KMS-11 (cell line): Measurements from ENCODE around the gene GIMAP4.

Experiments used
- H2AFZ ChIP-seq: fragments of 200-600 bp; sonication (generic); 2 replicates; pipeline ENCODE4 v1.6.1; 2016; ENCODE audit warnings: antibody characterized with exemption, mixed run types, low read depth
- H3K27ac ChIP-seq: fragments of 200-600 bp; sonication (generic); 2 replicates; pipeline ENCODE4 v1.6.1; 2016; ENCODE audit warnings: mild to moderate bottlenecking, mixed run types
- H3K27me3 ChIP-seq: fragments of 200-600 bp; sonication (generic); 2 replicates; pipeline ENCODE4 v1.6.1; 2017; ENCODE audit warnings: mild to moderate bottlenecking, low read depth, mixed run types, moderate library complexity; ENCODE audit not compliant: insufficient read depth
- H3K36me3 ChIP-seq: fragments of 200-600 bp; sonication (generic); 2 replicates; pipeline ENCODE4 v1.6.1; 2017; ENCODE audit warnings: mild to moderate bottlenecking, mixed run types; ENCODE audit not compliant: insufficient read depth
- H3K4me1 ChIP-seq: fragments of 200-600 bp; sonication (generic); 2 replicates; pipeline ENCODE4 v1.6.1; 2016; ENCODE audit warnings: mild to moderate bottlenecking, low read depth, mixed run types; ENCODE audit not compliant: poor library complexity, severe bottlenecking
- H3K4me2 ChIP-seq: fragments of 200-600 bp; sonication (generic); 2 replicates; pipeline ENCODE4 v1.7.0; 2016; ENCODE audit warnings: mild to moderate bottlenecking, mixed run types
- H3K4me3 ChIP-seq: fragments of 200-600 bp; sonication (generic); IDR thresholded peaks from 2 replicates; pipeline ENCODE4 v1.6.1; 2017; ENCODE audit warnings: low read depth, low read length, mixed read lengths; ENCODE audit not compliant: insufficient read depth
- H3K79me2 ChIP-seq: fragments of 200-600 bp; sonication (generic); 2 replicates; pipeline ENCODE4 v1.6.1; 2016; ENCODE audit warnings: low read depth, mixed run types; ENCODE audit not compliant: insufficient read depth
- H3K9ac ChIP-seq: fragments of 200-600 bp; sonication (generic); 2 replicates; pipeline ENCODE4 v1.6.1; 2016; ENCODE audit warnings: mild to moderate bottlenecking, mixed run types
- H4K20me1 ChIP-seq: fragments of 200-600 bp; sonication (generic); 2 replicates; pipeline ENCODE4 v1.6.1; 2016; ENCODE audit warnings: mild to moderate bottlenecking, mixed run types; ENCODE audit not compliant: insufficient read depth
- CTCF ChIP-seq: fragments of 200-600 bp; sonication (generic); conservative IDR thresholded peaks from 2 replicates; pipeline ENCODE4 v1.6.1; 2017; ENCODE audit warnings: low read depth, mild to moderate bottlenecking, antibody characterized with exemption, low read length, moderate library complexity, mixed read lengths

The GIMAP4 gene

GRCh38 chr7:150566123-150566522, 1.1 kb upstream of the GIMAP4 start:
- no peaks in the 10 kb centered on the region for H3K36me3 ChIP-seq
- no peak overlapping the region for H3K4me3 ChIP-seq
- no peaks in the 10 kb centered on the region for H3K79me2 ChIP-seq
- H3K27ac ChIP-seq, result no peak overlapping the region
- H3K27me3 ChIP-seq, result no peaks in the 10 kb centered on the region
- no peaks in the 10 kb centered on the region for H3K4me1 ChIP-seq
- no peak overlapping the region for H3K4me2 ChIP-seq
- H3K9ac ChIP-seq, result no peak overlapping the region
- no peak for TF ChIP-seq CTCF
- no peaks in the 10 kb centered on the region for H4K20me1 ChIP-seq
- no peak overlapping the region for H2AFZ ChIP-seq

- no peak overlapping the region for H3K27ac ChIP-seq
- H4K20me1 ChIP-seq, result no peaks in the 10 kb centered on the region
- H3K79me2 ChIP-seq, result no peaks in the 10 kb centered on the region
- H3K36me3 ChIP-seq, result no peaks in the 10 kb centered on the region
- no peak overlapping the region for H3K9ac ChIP-seq
- H3K4me1 ChIP-seq, result no peaks in the 10 kb centered on the region
- H3K4me2 ChIP-seq, result no peak overlapping the region
- H2AFZ ChIP-seq, result no peak overlapping the region
- no peak overlapping the region for H3K4me3 ChIP-seq
- no peak for TF ChIP-seq CTCF
- H3K27me3 ChIP-seq, result no peaks in the 10 kb centered on the region
These were observed 618 bp upstream of the GIMAP4 start for GRCh38 chr7:150566572-150566971.

- Histone ChIP-seq H3K27ac (no peak overlapping the region), H3K27me3 (no peaks in the 10 kb centered on the region), H3K36me3 (no peaks in the 10 kb centered on the region), H3K79me2 (no peaks in the 10 kb centered on the region), H3K9ac (no peak overlapping the region), H4K20me1 (no peaks in the 10 kb centered on the region), H3K4me2 (no peak overlapping the region), H3K4me3 (no peak overlapping the region), H2AFZ (no peak overlapping the region), H3K4me1 (no peaks in the 10 kb centered on the region)
- TF ChIP-seq CTCF, result no peak
These were observed 696 bp downstream of the GIMAP4 start for GRCh38 chr7:150567871-150568301.

GRCh38 chr7:150568714-150569113, 1.5 kb downstream of the GIMAP4 start:
- Histone ChIP-seq H3K79me2 (no peaks in the 10 kb centered on the region), H4K20me1 (no peaks in the 10 kb centered on the region), H3K9ac (no peak overlapping the region), H2AFZ (no peak overlapping the region), H3K27me3 (no peaks in the 10 kb centered on the region), H3K36me3 (no peaks in the 10 kb centered on the region), H3K4me2 (no peak overlapping the region), H3K4me1 (no peaks in the 10 kb centered on the region), H3K27ac (no peak overlapping the region), H3K4me3 (no peak overlapping the region)
- TF ChIP-seq CTCF, result no peak
